Left lung (tissue), 10 donors: ENCODE data around the gene MALRD1. TPM values are rescaled to one million over a fixed set of nuclear protein-coding genes. Genes with fewer than 3 reads are reported as not detected.
A peak's percentile ranks its signal among the peaks of the same experiment; 100 is the strongest.
"Not testable (repeated sequence)": the region's sequence is repeated elsewhere in the genome, so short reads cannot be mapped to it uniquely, and the experiment has no call there.

Experiments used
- ATAC-seq: fragments of 200-7000 bp; cut with Tn5 transposase; one replicate; pipeline ENCODE4 v1.9.1; 2020; ENCODE audit warnings: moderate library complexity
- DNase-seq, 4 donors: peaks; one replicate each; pipeline ENCODE4 v3.0.0-alpha.2; 2013 to 2020
- H3K27ac ChIP-seq, 2 donors: fragments of 200-600 bp; sonication (generic) in 1 of 2; one replicate each; pipeline versions ENCODE4 v1.5.0 to v1.8.0; 2020 to 2021
- H3K27me3 ChIP-seq, 2 donors: fragments of 200-600 bp; sonication (generic) in 1 of 2; one replicate each; pipeline versions ENCODE4 v1.5.0 to v1.8.0; 2020 to 2021
- H3K36me3 ChIP-seq, 2 donors: fragments of 200-600 bp; sonication (generic) in 1 of 2; one replicate each; pipeline versions ENCODE4 v1.5.0 to v1.8.0; 2020 to 2021
- H3K4me1 ChIP-seq, 2 donors: fragments of 200-600 bp; one replicate each; pipeline ENCODE4 v1.8.0; 2021
- H3K4me3 ChIP-seq, 2 donors: fragments of 200-600 bp; sonication (generic) in 1 of 2; one replicate each; pipeline versions ENCODE4 v1.5.0 to v1.8.0; 2020 to 2021; ENCODE audit warnings: mild to moderate bottlenecking in 1 of 2
- H3K9me3 ChIP-seq, 2 donors: fragments of 200-600 bp; sonication (generic) in 1 of 2; one replicate each; pipeline versions ENCODE4 v1.5.0 to v1.8.0; 2020 to 2021
- intact Hi-C, 2 donors: fragments of 100-400 bp; cut with DNase I; formaldehyde crosslinking; loops; one replicate each; pipeline versions ENCODE4 v1.11.2 to v1.14.2; 2022
- polyA plus RNA-seq, 6 donors: library from polyadenylated mRNA; unstranded; fragments of 120-200 nt; gene quantifications; one replicate each; pipeline ENCODE4 v1.2.1, GENCODE V29; 2013; ENCODE audit not compliant: insufficient read length in 6 of 6
- total RNA-seq, 2 donors: library from RNA; stranded (reverse); fragmentation: NEBNext Ultra II Directional; extraction: Animal tissue kit (Norgen Biotek cat#: 25700); gene quantifications; one replicate each; pipeline ENCODE4 v1.2.1, GENCODE V29; 2021
- TF ChIP-seq, protein P1 (sequence below), 2 donors: fragments of 200-600 bp; sonication (generic) in 1 of 2; IDR thresholded peaks; one replicate each; pipeline versions ENCODE4 v1.5.0 to v1.8.0; 2021; ENCODE audit warnings: antibody characterized with exemption in 2 of 2
- donor health status: DM: no; HTN: yes; CAD: no.
- donor health status: DM: no; HTN: no; CAD: no.

The MALRD1 gene
- total and polyA plus RNA-seq, 8 donors, result 2.6 to 12.3 (median 6.9) TPM

DNA sequence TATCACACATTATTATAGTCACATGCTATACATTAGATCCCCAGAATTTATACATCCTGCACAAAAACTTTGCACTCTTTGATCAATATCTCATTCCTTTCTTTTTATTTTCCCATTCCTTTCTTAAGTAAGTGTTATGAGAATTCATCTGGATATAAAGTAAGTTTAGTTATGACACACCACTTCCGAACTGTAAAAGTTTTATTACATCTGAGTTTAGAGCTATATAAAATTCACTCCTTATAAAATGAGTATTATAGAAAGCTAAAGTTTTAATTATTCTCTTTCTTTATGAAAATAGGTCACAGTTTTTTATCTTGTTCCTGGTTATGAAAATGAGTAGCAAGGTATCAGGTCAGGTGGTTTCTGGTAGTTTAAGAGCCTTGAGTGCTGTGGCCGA lies 683.0 kb downstream of the MALRD1 start:
- no peak for DNase-seq
- H3K4me1 ChIP-seq, result no peaks in the 10 kb centered on the region
- H3K27ac ChIP-seq, result no peak overlapping the region
- ATAC-seq, result no peak
- H3K27me3 ChIP-seq, result no peaks in the 10 kb centered on the region
- no peak overlapping the region for H3K4me3 ChIP-seq
- H3K36me3 ChIP-seq, result no peaks in the 10 kb centered on the region
- intact Hi-C loops, result no loop called here
- TF ChIP-seq, protein P1, sequence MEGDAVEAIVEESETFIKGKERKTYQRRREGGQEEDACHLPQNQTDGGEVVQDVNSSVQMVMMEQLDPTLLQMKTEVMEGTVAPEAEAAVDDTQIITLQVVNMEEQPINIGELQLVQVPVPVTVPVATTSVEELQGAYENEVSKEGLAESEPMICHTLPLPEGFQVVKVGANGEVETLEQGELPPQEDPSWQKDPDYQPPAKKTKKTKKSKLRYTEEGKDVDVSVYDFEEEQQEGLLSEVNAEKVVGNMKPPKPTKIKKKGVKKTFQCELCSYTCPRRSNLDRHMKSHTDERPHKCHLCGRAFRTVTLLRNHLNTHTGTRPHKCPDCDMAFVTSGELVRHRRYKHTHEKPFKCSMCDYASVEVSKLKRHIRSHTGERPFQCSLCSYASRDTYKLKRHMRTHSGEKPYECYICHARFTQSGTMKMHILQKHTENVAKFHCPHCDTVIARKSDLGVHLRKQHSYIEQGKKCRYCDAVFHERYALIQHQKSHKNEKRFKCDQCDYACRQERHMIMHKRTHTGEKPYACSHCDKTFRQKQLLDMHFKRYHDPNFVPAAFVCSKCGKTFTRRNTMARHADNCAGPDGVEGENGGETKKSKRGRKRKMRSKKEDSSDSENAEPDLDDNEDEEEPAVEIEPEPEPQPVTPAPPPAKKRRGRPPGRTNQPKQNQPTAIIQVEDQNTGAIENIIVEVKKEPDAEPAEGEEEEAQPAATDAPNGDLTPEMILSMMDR (IDR thresholded peaks at IDR 0.05), result no peak
- peaks cover 0 to 3% of the 10 kb centered on the region in 2 donors for H3K9me3 ChIP-seq

DNA sequence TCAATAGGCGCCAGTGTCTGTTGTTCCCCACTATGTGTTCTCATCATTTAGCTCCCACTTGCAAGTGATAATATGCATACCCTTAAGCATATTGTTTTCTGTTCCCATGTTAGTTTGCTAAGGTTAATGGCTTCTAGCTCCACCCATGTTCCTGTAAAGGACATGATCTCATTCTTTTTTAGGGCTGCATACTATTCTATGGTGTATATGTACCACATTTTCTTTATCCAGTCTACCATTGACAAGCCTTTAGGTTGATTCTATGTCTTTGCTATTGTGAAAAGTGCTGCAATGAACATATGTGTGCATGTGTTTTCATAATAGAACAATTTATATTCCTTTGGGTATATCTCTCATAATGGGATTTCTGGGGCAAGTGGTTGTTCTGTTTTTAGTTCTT lies 689.8 kb downstream of the MALRD1 start:
- TF ChIP-seq, protein P1 (IDR thresholded peaks at IDR 0.05), result no peak
- ATAC-seq, result no peak

DNA sequence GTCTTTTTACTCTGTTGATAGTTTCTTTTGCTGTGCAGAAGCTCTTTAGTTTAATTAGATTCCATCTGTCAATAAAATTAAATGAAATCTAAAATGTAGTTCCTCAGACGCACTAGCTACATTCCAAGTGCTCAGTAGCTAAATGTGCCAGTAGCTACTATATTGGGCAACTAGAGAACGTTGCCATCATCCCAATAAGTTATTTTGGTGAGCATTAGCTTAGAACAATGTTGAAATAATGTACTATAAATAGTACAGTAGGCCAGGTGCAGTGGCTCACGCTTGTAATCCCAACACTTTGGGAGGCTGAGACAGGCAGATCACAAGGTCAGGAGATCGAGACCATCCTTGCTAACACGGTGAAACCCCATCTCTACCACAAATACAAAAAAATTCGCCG lies 690.6 kb downstream of the MALRD1 start:
- ATAC-seq, intact Hi-C loops, DNase-seq, H3K4me1 ChIP-seq, H3K36me3 ChIP-seq, H3K27me3 ChIP-seq, H3K9me3 ChIP-seq, H3K27ac ChIP-seq, H3K4me3 ChIP-seq: not testable (repeated sequence)

More for the DNA sequence above, 689.8 kb downstream of the MALRD1 start:
- Histone ChIP-seq H3K4me1 (no peaks in the 10 kb centered on the region), H3K27ac (no peak overlapping the region), H3K36me3 (no peaks in the 10 kb centered on the region), H3K4me3 (no peak overlapping the region), H3K9me3 (peaks cover 0 to 10% of the 10 kb centered on the region in 2 donors), H3K27me3 (no peaks in the 10 kb centered on the region)
- no peak for DNase-seq
- intact Hi-C loops, result no loop called here

DNA sequence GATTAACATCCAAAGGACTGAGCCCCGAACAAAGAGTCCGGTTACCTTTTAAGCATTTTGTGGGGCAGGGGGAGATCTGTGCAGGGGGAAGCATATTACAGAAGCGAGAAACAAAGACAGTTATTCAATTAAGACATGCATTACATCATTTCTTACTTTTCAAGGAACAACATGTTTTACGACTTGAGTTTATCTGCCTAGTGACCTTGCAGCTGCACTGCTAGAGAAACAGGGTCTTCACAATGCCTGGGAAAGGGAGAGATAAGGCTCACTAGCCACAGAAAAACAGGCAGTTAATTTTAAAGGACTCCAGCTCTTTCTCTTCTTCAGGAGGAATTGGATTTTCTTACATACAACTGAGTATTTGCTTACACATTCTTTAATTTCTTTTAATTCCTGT lies 693.5 kb downstream of the MALRD1 start:
- H3K27me3 ChIP-seq, ATAC-seq, intact Hi-C loops, H3K9me3 ChIP-seq, H3K4me3 ChIP-seq, H3K27ac ChIP-seq, DNase-seq, H3K36me3 ChIP-seq, H3K4me1 ChIP-seq: not testable (repeated sequence)

DNA sequence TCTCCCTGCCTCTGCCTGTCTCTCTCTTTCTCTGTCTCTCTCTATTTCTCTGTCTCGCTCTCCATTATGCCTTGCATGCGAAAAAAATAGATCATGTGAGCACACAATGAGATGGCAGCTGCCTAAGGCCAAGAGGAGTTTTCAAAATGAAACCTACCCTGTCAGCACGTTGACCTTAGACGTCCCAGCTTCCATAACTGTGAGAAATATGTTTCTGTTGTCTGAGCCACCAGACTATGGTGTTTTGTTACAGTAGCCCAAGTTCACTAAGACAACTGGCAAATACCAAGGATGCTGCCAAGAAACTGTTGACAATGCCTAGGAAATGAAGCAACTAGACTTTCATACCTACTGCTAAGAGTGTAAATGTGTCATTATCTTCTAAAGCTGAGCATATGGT lies 697.1 kb downstream of the MALRD1 start:
- intact Hi-C loops, result no loop called here
- DNase-seq (no peak), ATAC-seq (no peak)
- TF ChIP-seq, protein P1 (IDR thresholded peaks at IDR 0.05), result no peak
- H3K27me3 ChIP-seq, result no peaks in the 10 kb centered on the region
- H3K9me3 ChIP-seq, result no peaks in the 10 kb centered on the region
- no peak overlapping the region for H3K27ac ChIP-seq
- no peaks in the 10 kb centered on the region for H3K4me1 ChIP-seq
- no peak overlapping the region for H3K4me3 ChIP-seq
- no peaks in the 10 kb centered on the region for H3K36me3 ChIP-seq

DNA sequence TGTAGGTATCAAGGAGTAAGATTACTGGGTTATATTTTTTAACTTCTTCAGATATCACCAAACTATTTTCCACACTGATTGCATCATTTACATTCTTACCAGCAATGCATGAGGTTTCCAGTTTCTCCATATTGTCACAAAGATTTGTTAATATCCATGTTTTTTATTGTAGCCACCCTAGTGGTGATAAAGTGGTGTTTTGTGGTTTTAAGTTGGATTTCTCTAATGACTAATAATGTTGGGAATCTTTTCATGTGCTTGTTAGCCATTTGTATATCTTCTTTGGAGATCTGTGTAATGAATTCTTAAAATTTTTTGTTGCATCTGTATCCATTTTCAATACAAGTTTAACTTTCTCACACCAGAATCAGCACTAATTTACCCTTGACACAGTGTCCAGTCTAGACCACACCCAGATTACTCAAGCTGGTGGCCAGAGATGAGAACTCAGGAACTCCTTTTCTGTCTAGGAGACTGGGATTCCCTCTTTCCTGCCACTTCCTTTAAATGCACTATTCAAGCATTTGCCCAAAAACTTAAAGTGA lies 700.7 kb downstream of the MALRD1 start:
- H3K36me3 ChIP-seq, result no peaks in the 10 kb centered on the region
- no peaks in the 10 kb centered on the region for H3K27me3 ChIP-seq
- intact Hi-C loops, result no loop called here
- H3K4me1 ChIP-seq, result no peaks in the 10 kb centered on the region
- H3K4me3 ChIP-seq, result no peak overlapping the region
- TF ChIP-seq, protein P1 (IDR thresholded peaks at IDR 0.05), result no peak
- H3K27ac ChIP-seq, result no peak overlapping the region
- peak; percentile 68 for ATAC-seq
- no peaks in the 10 kb centered on the region for H3K9me3 ChIP-seq
- no peak for DNase-seq
